Naive thymus-derived CD4-positive, alpha-beta T cell (primary cell): ENCODE results near the gene A4GNT. TPM values are rescaled to one million over a fixed set of nuclear protein-coding genes. Genes with fewer than 3 reads are reported as not detected.

Source experiments
- ATAC-seq: fragments of 150-1000 bp; cut with Tn5 transposase; 2 replicates; pipeline ENCODE4 v1.10.0; 2021; ENCODE audit warnings: mild to moderate bottlenecking, moderate library complexity
- CTCF ChIA-PET: fragments of 350-600 bp; sonication (Branson Sonifier 250); formaldehyde crosslinking; loops from one replicate; lab custom pipeline; 2021; ENCODE audit warnings: antibody characterized with exemption; lab: Charles Lee
- POLR2A ChIA-PET: fragments of 350-600 bp; sonication (Branson Sonifier 250); formaldehyde crosslinking; loops from one replicate; lab custom pipeline; 2021; ENCODE audit warnings: antibody characterized with exemption, inconsistent platforms; lab: Charles Lee
- DNase-seq, 9 donors: peaks; one replicate each; pipeline versions ENCODE4 v3.0.0 to v3.0.0-alpha.2; 2020 to 2022; ENCODE audit warnings: mixed read lengths in 1 of 9
- H3K27ac ChIP-seq: one replicate; pipeline ENCODE4 v1.7.0; 2013; ENCODE audit warnings: mild to moderate bottlenecking, low read depth, low read length, moderate library complexity
- H3K27me3 ChIP-seq, 2 donors: one replicate each; pipeline ENCODE4 v1.7.0; 2013; ENCODE audit warnings: low read length in 2 of 2, mild to moderate bottlenecking in 2 of 2, moderate library complexity in 2 of 2; ENCODE audit not compliant: control insufficient read depth in 2 of 2, insufficient read depth in 2 of 2
- H3K36me3 ChIP-seq, 3 experiments: 1 replicate in 2 of 3; 2 replicates in 1 of 3; pipeline ENCODE4 v1.7.0; 2013; ENCODE audit warnings: low read length in 3 of 3, mild to moderate bottlenecking in 3 of 3, moderate library complexity in 1 of 3; ENCODE audit not compliant: insufficient read depth in 3 of 3, control insufficient read depth in 2 of 3
- H3K4me1 ChIP-seq, 2 donors: one replicate each; pipeline ENCODE4 v1.7.0; 2013; ENCODE audit warnings: low read length in 2 of 2, mild to moderate bottlenecking in 2 of 2, moderate library complexity in 1 of 2; ENCODE audit not compliant: control insufficient read depth in 2 of 2, insufficient read depth in 2 of 2
- H3K4me3 ChIP-seq: 2 replicates; pipeline ENCODE4 v1.7.0; 2013; ENCODE audit warnings: mild to moderate bottlenecking, low read length
- H3K9me3 ChIP-seq, 3 experiments: 1 replicate in 2 of 3; 2 replicates in 1 of 3; pipeline ENCODE4 v1.7.0; 2013; ENCODE audit warnings: low read length in 3 of 3; ENCODE audit not compliant: control insufficient read depth in 2 of 3
- H3K27ac Mint-ChIP-seq, 9 donors: one replicate each; pipeline ENCODE4 v1.8.0; 2020 to 2022; ENCODE audit warnings: mixed read lengths in 9 of 9, mild to moderate bottlenecking in 8 of 9, moderate library complexity in 5 of 9, inconsistent platforms in 2 of 9
- H3K27me3 Mint-ChIP-seq, 5 donors: one replicate each; pipeline ENCODE4 v1.8.0; 2021 to 2022; ENCODE audit warnings: mixed read lengths in 5 of 5, mild to moderate bottlenecking in 1 of 5
- H3K36me3 Mint-ChIP-seq, 5 donors: one replicate each; pipeline ENCODE4 v1.8.0; 2020 to 2022; ENCODE audit warnings: mixed read lengths in 5 of 5, mild to moderate bottlenecking in 3 of 5, inconsistent platforms in 1 of 5
- H3K4me1 Mint-ChIP-seq, 7 donors: one replicate each; pipeline ENCODE4 v1.8.0; 2020 to 2022; ENCODE audit warnings: mixed read lengths in 7 of 7, mild to moderate bottlenecking in 3 of 7, inconsistent platforms in 1 of 7
- H3K4me3 Mint-ChIP-seq, 10 donors: one replicate each; pipeline ENCODE4 v1.8.0; 2020 to 2022; ENCODE audit warnings: mild to moderate bottlenecking in 10 of 10, mixed read lengths in 10 of 10, moderate library complexity in 6 of 10, inconsistent platforms in 2 of 10
- H3K9me3 Mint-ChIP-seq, 11 donors: one replicate each; pipeline ENCODE4 v1.8.0; 2020 to 2022; ENCODE audit warnings: mixed read lengths in 11 of 11, mild to moderate bottlenecking in 4 of 11, inconsistent platforms in 1 of 11, moderate library complexity in 1 of 11
- intact Hi-C, 2 donors: fragments of 100-400 bp; cut with micrococcal nuclease; formaldehyde crosslinking; loops; one replicate each; pipeline ENCODE4 v1.15.1; 2023
- polyA plus RNA-seq, 2 donors: library from polyadenylated mRNA; unstranded; fragments of 300-500 nt; fragmentation: Illumina TruSeq; gene quantifications; one replicate each; pipeline ENCODE4 v1.2.3, GENCODE V29; 2021
- total RNA-seq, 6 experiments: library from RNA in 5 of 6; stranded (reverse) in 5 of 6; gene quantifications; 1 replicate in 5 of 6; 2 replicates in 1 of 6; pipeline ENCODE4 v1.2.3 and lab custom pipeline; 2021 to 2026

A4GNT gene
- total and polyA plus RNA-seq, 7 experiments from 2014 or later: not detected

GRCh38 chr3:138078096-138078495 is 54.1 kb downstream of the A4GNT start:
- Histone ChIP-seq H3K36me3 (no peaks in the 10 kb centered on the region), H3K9me3 (no peaks in the 10 kb centered on the region), H3K27me3 (no peaks in the 10 kb centered on the region), H3K27ac (no peak overlapping the region), H3K4me3 (no peak overlapping the region), H3K4me1 (peaks cover 0 to 4% of the 10 kb centered on the region in 2 donors)
- CTCF ChIA-PET: no interaction called here
- POLR2A ChIA-PET: no interaction called here
- no peak overlapping the region for H3K4me3 Mint-ChIP-seq
- ATAC-seq: no peak
- intact Hi-C loops: no loop called here
- H3K27ac Mint-ChIP-seq: no peak overlapping the region
- H3K36me3 Mint-ChIP-seq: peaks cover 0 to 1% (median 0%) of the 10 kb centered on the region in 5 donors
- H3K4me1 Mint-ChIP-seq: peaks cover 0 to 22% (median 16%) of the 10 kb centered on the region in 7 donors
- H3K27me3 Mint-ChIP-seq: peaks cover 0 to 25% (median 9%) of the 10 kb centered on the region in 5 donors
- H3K9me3 Mint-ChIP-seq: peaks cover 0 to 11% (median 0%) of the 10 kb centered on the region in 11 donors
- no peak for DNase-seq

Other genes starting within 250 kb of the A4GNT start
- not detected for gene CLDN18, start 122.2 kb downstream of the A4GNT start, total RNA-seq
- gene CLDN18, start 122.2 kb downstream of the A4GNT start, polyA plus RNA-seq: not detected
- gene DZIP1L, start 16.8 kb downstream of the A4GNT start, total RNA-seq: under 1 TPM in 1 of 5 experiments, not detected in 4; 0.15 TPM
- not detected for gene DZIP1L, start 16.8 kb downstream of the A4GNT start, polyA plus RNA-seq
- gene DBR1, start 42.5 kb upstream of the A4GNT start, total RNA-seq: 10 to 100 TPM; 15.4 to 28.2 (median 20.8) TPM
- gene DBR1, start 42.5 kb upstream of the A4GNT start, polyA plus RNA-seq: 10 to 100 TPM; 14.7 to 23.2 TPM
- 10 to 100 TPM; 51.9 to 72.3 (median 67.0) TPM for gene ARMC8, start 54.9 kb upstream of the A4GNT start, total RNA-seq
- 10 to 100 TPM; 43.3 to 44.1 TPM for gene ARMC8, start 54.9 kb upstream of the A4GNT start, polyA plus RNA-seq
- 1 to 10 TPM in 2 of 5 experiments, under 1 TPM in 2, not detected in 1; 0.69 to 2.0 (median 1.2) TPM for gene NME9, start 197.5 kb upstream of the A4GNT start, total RNA-seq
- under 1 TPM; 0.52 to 0.71 TPM for gene NME9, start 197.5 kb upstream of the A4GNT start, polyA plus RNA-seq
- gene MRAS, start 216.2 kb upstream of the A4GNT start, total RNA-seq: 1 to 10 TPM in 2 of 5 experiments, under 1 TPM in 3; 0.05 to 4.9 (median 0.80) TPM
- not detected for gene MRAS, start 216.2 kb upstream of the A4GNT start, polyA plus RNA-seq